ENCODE data around the gene METTL1.

DNA sequence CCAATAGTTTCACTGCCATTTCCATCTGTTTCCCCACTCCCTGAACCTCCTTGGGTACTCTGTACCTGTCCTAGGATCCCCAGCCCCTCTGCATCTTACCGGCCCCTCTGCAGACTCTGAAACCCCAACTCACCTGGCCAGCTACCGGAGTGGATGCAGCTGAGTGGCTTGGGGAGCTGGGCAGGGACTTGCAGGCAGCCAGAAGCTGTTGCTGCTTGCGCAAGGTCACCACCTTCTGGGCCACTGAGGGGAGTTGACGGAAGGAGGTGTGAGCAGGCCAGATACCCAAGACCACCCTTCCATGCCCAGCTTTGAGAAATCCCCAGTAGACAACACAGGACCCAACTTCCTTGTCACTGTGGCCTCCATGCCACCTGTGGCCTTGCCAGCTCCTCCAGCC lies 39.6 kb downstream of the METTL1 start:
- no peak for TF ChIP-seq POLR2A (IDR thresholded peaks at IDR 0.05; ENCODE audit: low read depth, low read length)
- no peak for TF ChIP-seq POLR2AphosphoS5 (IDR thresholded peaks at IDR 0.05; ENCODE audit: low read depth, low read length)
